Smooth muscle cell (in vitro differentiated cells): Measurements from ENCODE around the gene NCSTN. TPM values are rescaled to one million over a fixed set of nuclear protein-coding genes. Genes with fewer than 3 reads are reported as not detected.
"Not testable (repeated sequence)": the region's sequence is repeated elsewhere in the genome, so short reads cannot be mapped to it uniquely, and the experiment has no call there.

Experiments used
- DNase-seq: peaks from one replicate; lab custom pipeline; 2025; ENCODE audit not compliant: unreplicated experiment; lab: John Stamatoyannopoulos, UW
- H2AFZ ChIP-seq: fragments of 200-600 bp; sonication (generic); 2 replicates; pipeline ENCODE4 v1.6.0; 2016; ENCODE audit warnings: antibody characterized with exemption, low read depth, mild to moderate bottlenecking
- H3F3A ChIP-seq: fragments of 200-600 bp; sonication (generic); 2 replicates; pipeline ENCODE4 v1.6.0; 2017; ENCODE audit warnings: antibody characterized with exemption, low read depth
- H3K27ac ChIP-seq: fragments of 200-600 bp; sonication (generic); 2 replicates; pipeline ENCODE4 v1.5.1; 2016; ENCODE audit warnings: low read depth, mild to moderate bottlenecking
- H3K27me3 ChIP-seq: fragments of 200-600 bp; sonication (generic); 2 replicates; pipeline ENCODE4 v1.6.1; 2016; ENCODE audit warnings: low read depth, mild to moderate bottlenecking
- H3K36me3 ChIP-seq: fragments of 200-600 bp; sonication (generic); 2 replicates; pipeline ENCODE4 v1.5.1; 2016; ENCODE audit warnings: low read depth
- H3K4me1 ChIP-seq: fragments of 200-600 bp; sonication (generic); 2 replicates; pipeline ENCODE4 v1.5.1; 2016; ENCODE audit warnings: low read depth
- H3K4me2 ChIP-seq: fragments of 200-600 bp; sonication (generic); 2 replicates; pipeline ENCODE4 v1.6.0; 2016; ENCODE audit warnings: mild to moderate bottlenecking
- H3K4me3 ChIP-seq: fragments of 200-600 bp; sonication (generic); 2 replicates; pipeline ENCODE4 v1.5.1; 2016; ENCODE audit warnings: mild to moderate bottlenecking
- H3K79me2 ChIP-seq: fragments of 200-600 bp; sonication (generic); 2 replicates; pipeline ENCODE4 v1.6.0; 2016; ENCODE audit warnings: low read depth, mild to moderate bottlenecking
- H3K9ac ChIP-seq: fragments of 200-600 bp; sonication (generic); 2 replicates; pipeline ENCODE4 v1.6.0; 2016; ENCODE audit warnings: low read depth
- H3K9me3 ChIP-seq: fragments of 200-600 bp; sonication (generic); replicated peaks from 2 replicates; pipeline ENCODE4 v1.5.1; 2016; ENCODE audit warnings: low read depth
- H4K20me1 ChIP-seq: fragments of 200-600 bp; sonication (generic); 2 replicates; pipeline ENCODE4 v1.6.0; 2016; ENCODE audit warnings: low read depth
- WGBS: methylation state at CpG from one replicate; pipeline ENCODE4 v1.1.7; 2016; ENCODE audit warnings: low lambda C conversion rate; 5-methylcytosine and 5-hydroxymethylcytosine counted together
- polyA plus RNA-seq: library from polyadenylated mRNA; unstranded; fragments of >200 nt; fragmentation: Nextera tagmentation; extraction: Ambion mirVana; gene quantifications from 2 replicates; pipeline ENCODE4 v1.2.1, GENCODE V29; 2016
- total RNA-seq: library from RNA; depleted of rRNA; stranded (reverse); fragments of >200 nt; gene quantifications from 2 replicates; pipeline ENCODE4 v1.2.3, GENCODE V29; 2014
- TF ChIP-seq, protein P1 (sequence below): fragments of 200-600 bp; sonication (generic); IDR thresholded peaks from 2 replicates; pipeline ENCODE4 v1.5.1; 2017; ENCODE audit warnings: borderline replicate concordance, mild to moderate bottlenecking, antibody characterized with exemption; ENCODE audit not compliant: insufficient read depth, poor library complexity, severe bottlenecking

The NCSTN gene
- total and polyA plus RNA-seq, 2 experiments from 2014 or later: 73.4 to 81.4 TPM

DNA sequence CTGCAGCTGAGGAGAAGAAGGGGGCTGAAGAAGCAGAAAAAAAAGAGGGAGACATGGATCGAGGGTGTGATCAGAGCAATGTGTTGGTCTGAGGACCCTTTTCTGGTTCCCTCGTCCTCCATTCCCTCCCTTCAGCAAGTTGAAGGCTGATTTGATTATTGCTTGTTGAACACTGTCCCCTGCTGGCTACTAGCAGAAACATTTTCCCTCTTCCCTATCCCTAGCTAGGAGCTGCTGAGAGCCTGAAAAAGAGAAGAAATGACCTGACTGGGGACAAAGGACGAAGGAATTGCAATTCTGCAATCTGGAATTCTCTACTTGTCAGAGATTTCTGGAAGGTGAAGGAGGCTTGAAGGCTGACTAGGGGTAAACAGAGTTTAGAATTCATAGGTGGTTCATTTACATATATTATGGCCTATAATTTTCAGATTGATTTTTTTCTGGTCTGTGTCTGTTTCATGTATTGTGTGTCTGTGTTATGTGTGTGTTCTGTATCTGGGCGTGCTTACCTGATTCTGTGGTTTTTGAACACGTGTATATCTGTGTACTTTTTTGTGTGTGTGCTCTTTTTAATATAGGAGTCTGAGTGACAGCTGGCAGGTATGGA is 33.4 kb downstream of the NCSTN start:
- peak overlapping the region; percentile 55 for H3K4me2 ChIP-seq
- TF ChIP-seq, protein P1, sequence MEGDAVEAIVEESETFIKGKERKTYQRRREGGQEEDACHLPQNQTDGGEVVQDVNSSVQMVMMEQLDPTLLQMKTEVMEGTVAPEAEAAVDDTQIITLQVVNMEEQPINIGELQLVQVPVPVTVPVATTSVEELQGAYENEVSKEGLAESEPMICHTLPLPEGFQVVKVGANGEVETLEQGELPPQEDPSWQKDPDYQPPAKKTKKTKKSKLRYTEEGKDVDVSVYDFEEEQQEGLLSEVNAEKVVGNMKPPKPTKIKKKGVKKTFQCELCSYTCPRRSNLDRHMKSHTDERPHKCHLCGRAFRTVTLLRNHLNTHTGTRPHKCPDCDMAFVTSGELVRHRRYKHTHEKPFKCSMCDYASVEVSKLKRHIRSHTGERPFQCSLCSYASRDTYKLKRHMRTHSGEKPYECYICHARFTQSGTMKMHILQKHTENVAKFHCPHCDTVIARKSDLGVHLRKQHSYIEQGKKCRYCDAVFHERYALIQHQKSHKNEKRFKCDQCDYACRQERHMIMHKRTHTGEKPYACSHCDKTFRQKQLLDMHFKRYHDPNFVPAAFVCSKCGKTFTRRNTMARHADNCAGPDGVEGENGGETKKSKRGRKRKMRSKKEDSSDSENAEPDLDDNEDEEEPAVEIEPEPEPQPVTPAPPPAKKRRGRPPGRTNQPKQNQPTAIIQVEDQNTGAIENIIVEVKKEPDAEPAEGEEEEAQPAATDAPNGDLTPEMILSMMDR: peak; percentile 80
- 18% methylated on average over 5 of the region's 5 CpGs for WGBS
- H3K9ac ChIP-seq: no peak overlapping the region
- no peak overlapping the region for H3K4me3 ChIP-seq
- no peak for DNase-seq
- H2AFZ ChIP-seq: no peak overlapping the region
- no peak overlapping the region for H3K27ac ChIP-seq
- H3K36me3 ChIP-seq: no peaks in the 10 kb centered on the region
- no peaks in the 10 kb centered on the region for H3K79me2 ChIP-seq
- no peaks in the 10 kb centered on the region for H4K20me1 ChIP-seq
- H3K27me3 ChIP-seq: no peaks in the 10 kb centered on the region
- peaks cover 10% of the 10 kb centered on the region for H3K4me1 ChIP-seq
- H3K9me3 ChIP-seq: no peaks in the 10 kb centered on the region
- H3F3A ChIP-seq: no peaks in the 10 kb centered on the region

DNA sequence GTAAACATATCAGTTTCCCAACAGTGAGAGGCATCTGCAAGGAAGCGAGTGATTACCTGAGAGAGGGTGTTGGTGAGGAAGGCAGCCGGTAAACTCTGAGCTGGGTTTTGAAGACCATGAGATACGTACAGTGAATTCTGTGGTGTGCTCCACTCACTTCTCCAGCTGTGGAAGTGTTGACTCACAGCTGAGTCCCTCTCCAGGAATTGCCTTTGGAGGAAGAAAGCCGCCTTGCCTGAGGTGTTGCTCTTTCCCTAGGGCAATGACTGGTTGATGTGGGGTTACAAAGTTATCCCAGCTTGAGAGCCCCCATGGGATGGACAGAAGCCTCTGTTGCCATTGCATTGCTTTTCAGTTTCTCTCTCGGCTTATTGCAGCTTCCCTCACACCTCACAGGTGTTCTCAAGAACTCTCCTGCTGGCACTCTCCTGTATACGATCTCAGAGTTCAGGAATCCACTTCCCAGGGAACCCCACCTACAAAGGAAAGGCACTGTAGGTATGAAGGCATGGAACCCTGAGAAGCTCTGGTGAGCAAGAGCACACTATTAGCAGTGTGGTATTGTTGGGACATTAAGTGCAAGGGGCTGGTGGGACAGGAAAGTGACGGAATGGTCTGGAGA is 34.5 kb downstream of the NCSTN start:
- Histone ChIP-seq H3K27me3 (no peaks in the 10 kb centered on the region), H2AFZ (no peak overlapping the region), H3K9ac (no peak overlapping the region), H3K79me2 (no peaks in the 10 kb centered on the region), H4K20me1 (no peaks in the 10 kb centered on the region), H3K4me2 (no peak overlapping the region), H3K36me3 (no peaks in the 10 kb centered on the region), H3K9me3 (no peaks in the 10 kb centered on the region), H3F3A (no peaks in the 10 kb centered on the region), H3K4me1 (peaks cover 10% of the 10 kb centered on the region), H3K27ac (no peak overlapping the region), H3K4me3 (no peak overlapping the region)
- 52% methylated on average over 7 of the region's 7 CpGs for WGBS
- TF ChIP-seq, protein P1: no peak
- DNase-seq: no peak

DNA sequence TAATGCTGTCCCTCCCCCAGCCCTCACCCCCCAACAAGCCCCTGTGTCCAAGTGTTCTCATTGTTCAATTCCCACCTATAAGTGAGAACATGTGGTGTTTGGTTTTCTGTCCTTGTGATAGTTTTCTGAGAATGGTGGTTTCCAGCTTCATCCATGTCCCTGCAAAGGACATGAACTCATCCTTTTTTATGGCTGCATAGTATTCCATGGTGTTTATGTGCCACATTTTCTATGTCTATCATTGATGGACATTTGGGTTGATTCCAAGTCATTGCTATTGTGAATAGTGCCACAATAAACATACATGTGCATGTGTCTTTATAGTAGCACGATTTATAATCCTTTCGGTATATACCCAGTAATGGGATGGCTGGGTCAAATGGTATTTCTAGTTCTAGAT is 41.6 kb downstream of the NCSTN start:
- H3K9me3 ChIP-seq, H2AFZ ChIP-seq, H3K4me1 ChIP-seq, H3K4me3 ChIP-seq, H3K9ac ChIP-seq, H3K27ac ChIP-seq, H3K79me2 ChIP-seq, H4K20me1 ChIP-seq, H3K4me2 ChIP-seq, H3K36me3 ChIP-seq, H3F3A ChIP-seq, DNase-seq, H3K27me3 ChIP-seq: not testable (repeated sequence)
- 93% methylated on average over 2 of the region's 2 CpGs for WGBS

DNA sequence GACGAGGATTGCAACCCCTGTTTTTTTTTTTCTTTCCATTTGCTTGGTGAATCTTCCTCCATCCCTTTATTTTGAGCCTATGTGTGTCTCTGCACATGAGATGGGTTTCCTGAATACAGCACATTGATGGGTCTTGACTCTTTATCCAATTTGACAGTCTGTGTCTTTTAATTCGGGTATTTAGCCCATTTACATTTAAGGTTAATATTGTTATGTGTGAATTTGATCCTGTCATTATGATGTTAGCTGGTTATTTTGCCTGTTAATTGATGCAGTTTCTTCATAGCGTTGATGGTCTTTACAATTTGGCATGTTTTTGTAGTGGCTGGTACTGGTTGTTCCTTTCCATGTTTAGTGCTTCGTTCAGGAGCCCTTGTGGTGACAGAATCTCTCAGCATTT is 45.2 kb downstream of the NCSTN start:
- not testable (repeated sequence) for H3K27me3 ChIP-seq, H3K4me3 ChIP-seq, H3K9ac ChIP-seq, H2AFZ ChIP-seq, H3K4me2 ChIP-seq, H3K79me2 ChIP-seq, H3K4me1 ChIP-seq, H3K9me3 ChIP-seq, H3K27ac ChIP-seq, DNase-seq, H3K36me3 ChIP-seq, H4K20me1 ChIP-seq, H3F3A ChIP-seq
- WGBS: 84% methylated on average over 4 of the region's 4 CpGs
